ENCODE results near the gene GIPC3. TPM values are rescaled to one million over a fixed set of nuclear protein-coding genes. Genes with fewer than 3 reads are reported as not detected.

Gene GIPC3
- total and polyA plus RNA-seq, 4 experiments from 2014 or later = 0.45 to 0.70 (median 0.64) TPM; not detected in 1

GRCh38 chr19:3612901-3613741 is 27.8 kb downstream of the GIPC3 start:
- ChIA-PET CTCF (ENCODE audit: partially characterized antibody) (no interaction called here), POLR2A (ENCODE audit: partially characterized antibody) (no interaction called here)
- H3K36me3 Mint-ChIP-seq = peaks cover 10 to 11% of the 10 kb centered on the region in 2 donors
- H3K27me3 ChIP-seq (ENCODE audit: insufficient read depth, low read length) = no peaks in the 10 kb centered on the region
- H3K9me3 Mint-ChIP-seq = peaks cover 0 to 2% (median 0%) of the 10 kb centered on the region in 8 donors
- no peaks in the 10 kb centered on the region for H3K36me3 ChIP-seq (ENCODE audit: insufficient read depth, low read length)
- H3K4me1 Mint-ChIP-seq = peaks cover 1 to 10% (median 5%) of the 10 kb centered on the region in 4 donors
- H3K27ac Mint-ChIP-seq = no peak overlapping the region
- no peaks in the 10 kb centered on the region for H3K4me1 ChIP-seq (ENCODE audit: insufficient read depth, low read length)
- no peaks in the 10 kb centered on the region for H3K9me3 ChIP-seq (ENCODE audit: control insufficient read depth in 1 of 2, low read length in 2 of 2)
- H3K4me3 ChIP-seq (ENCODE audit: low read length in 2 of 2) = no peak overlapping the region
- intact Hi-C loops (cut with micrococcal nuclease) = no loop called here
- H3K4me3 Mint-ChIP-seq = no peak overlapping the region
- no peak for DNase-seq
- no peaks in the 10 kb centered on the region for H3K27me3 Mint-ChIP-seq
- no peak overlapping the region for H3K27ac ChIP-seq (ENCODE audit: low read depth, low read length)

GRCh38 chr19:3613818-3614661 is 28.8 kb downstream of the GIPC3 start:
- H3K36me3 Mint-ChIP-seq = peaks cover 10 to 15% of the 10 kb centered on the region in 2 donors
- ChIA-PET POLR2A (ENCODE audit: partially characterized antibody) (no interaction called here), CTCF (ENCODE audit: partially characterized antibody) (no interaction called here)
- no peak overlapping the region for H3K27ac Mint-ChIP-seq
- H3K4me1 ChIP-seq (ENCODE audit: insufficient read depth, low read length) = no peaks in the 10 kb centered on the region
- H3K9me3 ChIP-seq (ENCODE audit: control insufficient read depth in 1 of 2, low read length in 2 of 2) = no peaks in the 10 kb centered on the region
- no peaks in the 10 kb centered on the region for H3K27me3 ChIP-seq (ENCODE audit: insufficient read depth, low read length)
- H3K27ac ChIP-seq (ENCODE audit: low read depth, low read length) = no peak overlapping the region
- H3K9me3 Mint-ChIP-seq = peaks cover 0 to 2% (median 0%) of the 10 kb centered on the region in 8 donors
- peaks cover 0 to 9% (median 4%) of the 10 kb centered on the region in 4 donors for H3K4me1 Mint-ChIP-seq
- DNase-seq = no peak
- H3K27me3 Mint-ChIP-seq = no peaks in the 10 kb centered on the region
- H3K36me3 ChIP-seq (ENCODE audit: insufficient read depth, low read length) = no peaks in the 10 kb centered on the region
- no peak overlapping the region for H3K4me3 Mint-ChIP-seq
- intact Hi-C loops (cut with micrococcal nuclease) = no loop called here
- no peak overlapping the region for H3K4me3 ChIP-seq (ENCODE audit: low read length in 2 of 2)

- Mint-ChIP-seq H3K4me1 (peaks cover 0 to 9% (median 1%) of the 10 kb centered on the region in 4 donors), H3K4me3 (no peak overlapping the region), H3K9me3 (peaks cover 0 to 2% (median 0%) of the 10 kb centered on the region in 8 donors), H3K27ac (peak overlapping the region in 1 of 7 donors; percentile 42), H3K36me3 (peaks cover 10 to 17% of the 10 kb centered on the region in 2 donors), H3K27me3 (no peaks in the 10 kb centered on the region)
- intact Hi-C loops (cut with micrococcal nuclease) = no loop called here
- Histone ChIP-seq H3K27me3 (ENCODE audit: insufficient read depth, low read length) (no peaks in the 10 kb centered on the region), H3K36me3 (ENCODE audit: insufficient read depth, low read length) (no peaks in the 10 kb centered on the region), H3K4me3 (ENCODE audit: low read length in 2 of 2) (no peak overlapping the region), H3K27ac (ENCODE audit: low read depth, low read length) (no peak overlapping the region), H3K4me1 (ENCODE audit: insufficient read depth, low read length) (no peaks in the 10 kb centered on the region), H3K9me3 (ENCODE audit: control insufficient read depth in 1 of 2, low read length in 2 of 2) (no peaks in the 10 kb centered on the region)
- CTCF ChIA-PET (ENCODE audit: partially characterized antibody) = no interaction called here
- POLR2A ChIA-PET (ENCODE audit: partially characterized antibody) = no interaction called here
- no peak for DNase-seq
Measured at GRCh38 chr19:3614858-3615505, 29.7 kb downstream of the GIPC3 start.

- no peak overlapping the region for H3K4me3 Mint-ChIP-seq
- H3K9me3 ChIP-seq (ENCODE audit: control insufficient read depth in 1 of 2, low read length in 2 of 2) = no peaks in the 10 kb centered on the region
- intact Hi-C loops (cut with micrococcal nuclease) = no loop called here
- no peak overlapping the region for H3K4me3 ChIP-seq (ENCODE audit: low read length in 2 of 2)
- H3K36me3 Mint-ChIP-seq = peaks cover 7 to 17% of the 10 kb centered on the region in 2 donors
- peaks cover 0 to 9% (median 1%) of the 10 kb centered on the region in 4 donors for H3K4me1 Mint-ChIP-seq
- ChIA-PET POLR2A (ENCODE audit: partially characterized antibody) (no interaction called here), CTCF (ENCODE audit: partially characterized antibody) (interaction anchor here (1.4 kb wide), 1 partner anchor 70 kb away, joined by 4 read pairs; no protein-coding TSS in a partner anchor)
- peak overlapping the region in 1 of 7 donors; percentile 42 for H3K27ac Mint-ChIP-seq
- DNase-seq = no peak
- no peaks in the 10 kb centered on the region for H3K36me3 ChIP-seq (ENCODE audit: insufficient read depth, low read length)
- H3K27me3 Mint-ChIP-seq = no peaks in the 10 kb centered on the region
- peaks cover 0 to 2% (median 0%) of the 10 kb centered on the region in 8 donors for H3K9me3 Mint-ChIP-seq
- H3K27me3 ChIP-seq (ENCODE audit: insufficient read depth, low read length) = no peaks in the 10 kb centered on the region
- H3K4me1 ChIP-seq (ENCODE audit: insufficient read depth, low read length) = no peaks in the 10 kb centered on the region
- H3K27ac ChIP-seq (ENCODE audit: low read depth, low read length) = no peak overlapping the region
Measured at GRCh38 chr19:3615524-3616135, 30.4 kb downstream of the GIPC3 start.

- ChIA-PET POLR2A (ENCODE audit: partially characterized antibody) (interaction anchor here (1.0 kb wide), 1 partner anchor 12 kb away, joined by 4 read pairs; no protein-coding TSS in a partner anchor), CTCF (ENCODE audit: partially characterized antibody) (interaction anchor here (1.4 kb wide), 1 partner anchor 72 kb away, joined by 4 read pairs; no protein-coding TSS in a partner anchor)
- Mint-ChIP-seq H3K9me3 (peaks cover 0 to 2% (median 0%) of the 10 kb centered on the region in 8 donors), H3K27ac (no peak overlapping the region), H3K36me3 (peaks cover 0 to 19% of the 10 kb centered on the region in 2 donors), H3K27me3 (no peaks in the 10 kb centered on the region), H3K4me1 (peaks cover 0 to 9% (median 2%) of the 10 kb centered on the region in 4 donors), H3K4me3 (no peak overlapping the region)
- Histone ChIP-seq H3K9me3 (ENCODE audit: control insufficient read depth in 1 of 2, low read length in 2 of 2) (no peaks in the 10 kb centered on the region), H3K4me1 (ENCODE audit: insufficient read depth, low read length) (no peaks in the 10 kb centered on the region), H3K27me3 (ENCODE audit: insufficient read depth, low read length) (no peaks in the 10 kb centered on the region), H3K4me3 (ENCODE audit: low read length in 2 of 2) (no peak overlapping the region), H3K36me3 (ENCODE audit: insufficient read depth, low read length) (peaks cover 4% of the 10 kb centered on the region), H3K27ac (ENCODE audit: low read depth, low read length) (no peak overlapping the region)
- intact Hi-C loops (cut with micrococcal nuclease) = no loop called here
- no peak for DNase-seq
Measured at GRCh38 chr19:3617463-3617862, 32.2 kb downstream of the GIPC3 start.

GRCh38 chr19:3618144-3618810 is 33.0 kb downstream of the GIPC3 start:
- H3K27ac Mint-ChIP-seq = no peak overlapping the region
- CTCF ChIA-PET (ENCODE audit: partially characterized antibody) = interaction anchor here (0.7 to 3.5 kb wide), 5 partner anchors 9 to 72 kb away, joined by 3 to 10 read pairs (median 7); partner anchors contain the start of gene GIPC3
- H3K27me3 ChIP-seq (ENCODE audit: insufficient read depth, low read length) = no peaks in the 10 kb centered on the region
- intact Hi-C loops (cut with micrococcal nuclease) = loop anchor here (1.0 kb wide), 1 partner anchor 73 kb away; no protein-coding TSS in a partner anchor
- peaks cover 0 to 25% of the 10 kb centered on the region in 2 donors for H3K36me3 Mint-ChIP-seq
- no peak overlapping the region for H3K4me3 Mint-ChIP-seq
- H3K4me3 ChIP-seq (ENCODE audit: low read length in 2 of 2) = no peak overlapping the region
- POLR2A ChIA-PET (ENCODE audit: partially characterized antibody) = no interaction called here
- H3K4me1 Mint-ChIP-seq = peaks cover 0 to 9% (median 2%) of the 10 kb centered on the region in 4 donors
- no peak overlapping the region for H3K27ac ChIP-seq (ENCODE audit: low read depth, low read length)
- H3K9me3 Mint-ChIP-seq = peaks cover 0 to 2% (median 0%) of the 10 kb centered on the region in 8 donors
- peaks cover 4% of the 10 kb centered on the region for H3K36me3 ChIP-seq (ENCODE audit: insufficient read depth, low read length)
- peak in 4 of 5 donors; percentile 24 to 44 (median 30) for DNase-seq
- H3K4me1 ChIP-seq (ENCODE audit: insufficient read depth, low read length) = no peaks in the 10 kb centered on the region
- no peaks in the 10 kb centered on the region for H3K27me3 Mint-ChIP-seq
- H3K9me3 ChIP-seq (ENCODE audit: control insufficient read depth in 1 of 2, low read length in 2 of 2) = no peaks in the 10 kb centered on the region
